Astrocyte of the hippocampus (primary cell): Measurements from ENCODE around the gene UROS.

Experiments
- DNase-seq: peaks from one replicate; pipeline ENCODE4 v3.0.0; 2011; ENCODE audit warnings: low read depth, low spot score

Gene UROS

DNA sequence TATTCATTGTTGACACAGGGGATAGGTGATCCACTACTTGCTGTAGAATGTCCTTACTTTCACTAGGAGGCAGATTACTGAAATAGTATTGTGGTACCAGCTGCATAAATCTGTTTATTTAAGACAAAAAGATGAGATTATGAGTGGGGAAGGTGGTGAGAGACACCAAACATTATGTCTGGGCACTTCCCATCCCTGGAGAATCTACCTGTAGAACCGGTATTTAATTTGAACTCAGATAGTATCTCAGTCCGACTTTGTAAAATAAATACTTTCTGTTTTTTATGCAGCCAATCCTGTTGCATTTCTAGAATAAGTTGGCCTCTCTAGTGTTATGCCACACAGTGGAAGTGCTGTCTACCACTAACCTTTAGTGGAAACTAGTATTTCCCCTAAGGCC, 13.7 kb upstream of the UROS start:
- DNase-seq = no peak

DNA sequence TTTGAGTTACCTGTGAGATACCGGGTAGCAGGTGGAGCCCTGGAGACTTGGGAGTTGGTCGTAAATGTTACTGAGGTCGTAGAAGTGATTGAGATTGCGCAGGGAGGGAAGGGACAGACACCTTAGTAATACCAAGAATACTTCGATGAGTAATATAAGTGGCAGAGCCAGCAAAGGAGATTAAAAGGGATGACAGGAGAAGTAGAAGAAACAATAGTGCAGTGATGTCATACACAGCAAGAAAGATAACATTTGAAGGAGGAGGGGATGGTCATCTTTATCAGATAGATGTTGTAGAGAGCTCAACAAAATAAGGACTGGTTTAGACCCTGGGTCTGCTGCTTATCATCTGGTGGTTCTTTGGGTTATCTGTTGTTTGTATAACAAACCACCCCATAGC, 5.3 kb upstream of the UROS start:
- DNase-seq = no peak

DNA sequence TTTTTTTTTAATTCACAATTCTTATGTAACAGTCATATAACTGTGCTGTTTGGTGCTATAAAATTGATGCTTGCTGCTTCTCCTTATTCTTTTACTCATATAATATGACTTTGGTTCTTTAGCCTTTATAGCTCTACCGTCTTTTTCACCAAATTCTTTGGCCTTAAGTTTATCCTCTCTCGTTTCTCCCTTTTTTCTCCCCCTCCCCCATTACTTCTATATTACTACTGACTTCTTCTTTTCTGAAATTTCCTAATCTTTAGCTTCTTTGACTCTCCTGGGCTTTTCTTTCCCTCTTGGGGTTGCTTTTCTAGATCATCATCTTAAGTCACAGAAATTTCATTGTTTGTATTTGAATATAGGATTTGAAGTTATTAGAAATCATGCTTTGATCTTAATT, 4.1 kb upstream of the UROS start:
- no peak for DNase-seq

DNA sequence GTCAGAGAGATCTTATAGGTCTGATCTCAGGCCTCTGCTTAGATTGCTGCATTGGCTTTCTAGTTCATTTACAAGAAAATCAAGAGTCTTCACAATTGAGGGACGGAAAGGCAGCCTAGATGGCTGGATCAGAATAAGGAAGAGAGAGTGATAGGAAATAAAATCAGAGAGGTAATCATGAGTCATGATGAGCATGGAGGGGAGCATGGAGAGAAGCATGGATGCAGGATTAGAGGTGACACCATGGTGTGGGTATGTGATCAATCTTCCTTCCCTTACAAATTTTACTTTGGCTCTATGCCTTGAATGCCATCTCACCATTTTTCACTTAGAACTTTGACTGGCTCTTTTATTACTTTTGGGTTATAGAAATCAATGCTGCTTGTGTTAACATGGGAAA, 1.7 kb upstream of the UROS start:
- DNase-seq = no peak

DNA sequence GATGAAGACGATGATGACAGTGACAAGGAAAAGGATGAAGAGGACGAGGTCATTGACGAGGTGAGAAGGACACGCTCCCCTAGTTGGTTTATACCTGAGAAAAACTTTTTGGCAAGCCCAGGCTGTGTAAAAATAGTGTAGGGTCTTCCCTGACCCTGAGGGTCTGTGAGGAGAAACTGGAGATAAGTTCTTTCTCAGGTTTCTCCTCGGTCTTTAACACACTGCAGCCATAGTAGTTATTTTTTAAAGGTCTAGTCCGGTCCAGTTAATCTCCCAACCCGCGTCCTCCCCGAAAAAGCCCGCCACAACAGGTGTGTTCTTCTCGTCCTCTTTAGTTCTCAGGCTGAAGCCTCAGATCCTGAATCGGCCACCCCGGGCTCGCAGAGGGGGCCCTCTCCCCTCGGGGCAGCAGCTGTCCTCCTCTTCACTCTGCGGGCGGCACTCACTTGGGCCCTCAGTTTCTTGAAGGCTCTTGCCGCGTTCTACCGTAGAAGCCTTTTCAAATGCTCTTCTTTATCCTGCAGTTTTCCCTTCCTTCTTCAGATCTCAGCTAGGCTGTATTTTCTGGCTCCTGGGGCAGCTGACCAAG, 699 bp upstream of the UROS start:
- DNase-seq = peak; percentile 28

DNA sequence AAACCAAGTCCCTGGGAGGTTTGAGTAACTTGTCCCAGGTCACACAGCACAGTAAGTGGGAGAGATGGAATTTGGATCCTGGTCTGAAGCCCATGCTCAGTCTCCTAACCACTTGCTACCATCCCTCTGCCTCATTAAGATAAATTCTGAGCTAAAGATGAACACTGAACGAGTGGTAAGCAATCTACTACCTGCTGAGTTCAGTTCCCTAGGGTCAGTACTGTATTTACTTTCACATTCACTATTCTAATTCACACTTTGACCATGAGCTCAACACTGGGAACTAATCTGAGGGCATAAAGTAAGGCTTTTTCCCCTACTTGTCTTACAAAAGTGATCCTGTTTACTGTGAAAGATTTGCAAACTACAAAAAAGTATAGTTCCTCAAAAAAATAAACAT, 2.4 kb downstream of the UROS start:
- DNase-seq = no peak

DNA sequence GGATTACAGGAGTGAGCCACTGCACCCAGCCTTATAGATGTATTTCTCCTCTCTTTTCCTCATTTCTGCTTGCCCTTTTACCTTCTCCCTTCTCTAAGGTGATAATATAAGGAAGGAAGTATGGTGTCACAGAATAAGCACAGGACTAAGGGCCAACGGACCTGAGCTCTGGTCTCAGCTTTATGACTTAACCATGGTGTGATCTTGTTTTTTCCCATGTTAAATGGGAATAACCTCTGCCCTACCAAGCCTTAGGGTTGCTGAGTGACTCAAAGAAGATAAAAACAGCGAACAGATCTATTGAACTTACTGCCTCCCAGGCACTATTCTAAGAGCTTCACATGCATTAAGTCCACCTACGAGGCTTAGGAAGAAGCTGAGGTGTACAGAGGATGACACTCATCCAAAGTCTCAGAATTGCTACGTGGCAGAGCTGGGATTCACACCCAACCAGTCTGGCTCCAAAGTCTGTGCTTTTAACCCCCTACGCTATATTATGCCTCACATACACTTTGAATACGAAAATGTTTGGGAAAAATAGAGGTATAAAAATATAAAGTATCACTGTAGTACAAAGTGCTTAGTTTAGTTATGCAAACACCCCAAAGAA, 5.6 kb downstream of the UROS start:
- DNase-seq = no peak

DNA sequence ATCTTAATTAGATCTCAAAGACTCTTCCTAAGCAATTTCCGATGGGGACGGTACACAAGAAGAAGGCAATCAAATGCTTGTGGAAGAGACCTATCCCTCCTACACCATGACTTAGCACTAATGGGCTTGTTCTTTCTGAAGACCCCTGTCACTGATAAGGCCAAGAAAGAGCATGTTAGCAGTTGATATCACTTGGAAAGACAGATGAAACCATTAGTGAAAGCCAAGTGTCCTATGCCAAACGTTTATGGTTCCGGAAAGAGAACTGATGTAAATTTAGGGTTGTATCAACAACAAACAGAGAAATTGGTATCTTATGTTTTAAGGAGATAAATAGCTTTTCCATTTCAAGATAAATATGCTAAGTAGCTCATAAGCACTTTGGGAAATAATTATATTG, 6.5 kb downstream of the UROS start:
- no peak for DNase-seq

DNA sequence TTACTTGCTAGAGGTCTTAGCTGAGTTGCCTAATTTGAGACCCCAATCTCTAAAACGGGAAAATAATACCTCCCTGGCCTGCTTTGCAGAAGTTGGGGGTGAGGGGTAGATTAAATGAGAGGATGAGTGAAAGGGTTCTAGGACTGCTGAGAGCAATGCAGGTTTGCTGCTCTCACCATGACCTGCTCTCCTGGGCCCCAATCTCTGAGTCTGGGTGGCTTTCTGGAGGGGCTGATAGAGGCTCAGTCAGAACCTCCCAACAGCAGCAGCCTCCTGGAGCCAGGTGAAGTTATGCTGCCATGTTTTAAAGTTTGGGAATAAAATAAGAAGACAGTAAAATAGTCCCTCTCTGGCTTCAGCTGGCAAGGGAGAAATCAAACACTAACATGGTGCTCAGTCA, 7.3 kb downstream of the UROS start:
- DNase-seq = no peak

DNA sequence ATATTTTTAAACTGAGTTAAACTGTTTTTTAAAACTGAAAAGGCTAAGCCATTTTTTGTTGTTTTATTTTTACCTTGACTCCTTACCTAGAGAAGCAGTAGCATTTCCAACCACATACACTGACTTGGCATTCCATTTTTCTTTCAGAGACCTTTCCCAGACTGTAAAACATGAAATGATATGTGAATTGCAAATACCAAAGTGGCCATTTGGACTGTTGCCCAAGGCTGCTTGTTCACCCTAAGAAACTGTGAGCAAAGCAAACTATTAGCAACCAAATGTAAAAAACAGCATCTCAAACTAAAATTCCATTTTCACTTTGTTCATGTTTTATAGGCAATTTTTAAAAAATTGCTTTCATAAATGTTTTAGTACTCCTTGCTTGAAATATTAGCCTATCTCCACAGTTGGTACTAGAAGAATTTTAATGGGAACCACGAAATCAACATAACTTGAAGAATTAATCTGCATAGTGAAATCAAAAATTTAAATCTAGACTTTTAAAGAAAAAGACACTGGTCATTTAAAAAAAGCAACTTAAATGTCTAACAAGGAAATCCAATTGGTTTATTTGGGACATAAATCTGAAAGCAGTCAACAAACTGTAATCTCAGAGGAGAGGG, 10.8 kb downstream of the UROS start:
- peak; percentile 62 for DNase-seq

DNA sequence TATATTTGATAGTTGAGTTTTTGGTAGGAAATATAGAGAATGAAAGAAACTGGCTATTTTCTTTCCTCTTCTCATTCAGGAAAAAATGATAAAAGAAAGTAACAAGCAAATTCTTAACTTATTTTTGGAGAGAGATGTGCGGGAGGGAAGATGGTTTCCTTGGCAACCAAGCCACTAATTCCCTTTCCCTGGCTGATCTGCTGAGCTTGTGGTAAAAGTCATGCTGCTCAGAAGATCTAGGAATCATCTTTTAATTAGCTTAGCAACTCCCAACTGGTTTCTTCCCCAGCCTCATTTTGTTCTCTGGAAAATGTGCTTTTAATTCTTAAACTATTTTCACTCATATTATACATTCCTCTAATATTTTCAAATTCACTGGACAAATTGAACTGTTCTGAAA, 11.8 kb downstream of the UROS start:
- no peak for DNase-seq

DNA sequence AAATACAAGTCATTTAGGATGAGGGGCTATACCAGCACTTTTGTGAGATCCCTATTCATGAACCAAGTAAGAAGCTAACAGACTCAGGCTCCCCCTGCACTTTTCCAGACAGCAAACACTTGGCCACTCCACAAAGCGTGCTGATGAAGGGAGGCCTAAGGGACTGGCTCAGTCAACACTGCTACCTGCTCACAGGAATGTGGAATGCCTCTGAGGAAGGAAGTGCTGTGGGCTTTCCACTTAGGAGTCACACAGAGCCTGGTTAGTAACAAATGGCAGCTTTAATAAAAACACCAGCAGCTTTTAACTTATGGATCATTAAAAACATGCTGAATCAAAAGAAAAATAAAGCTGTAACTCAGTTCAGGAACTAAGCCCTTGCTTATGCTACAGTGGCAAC, 15.0 kb downstream of the UROS start:
- DNase-seq = no peak

DNA sequence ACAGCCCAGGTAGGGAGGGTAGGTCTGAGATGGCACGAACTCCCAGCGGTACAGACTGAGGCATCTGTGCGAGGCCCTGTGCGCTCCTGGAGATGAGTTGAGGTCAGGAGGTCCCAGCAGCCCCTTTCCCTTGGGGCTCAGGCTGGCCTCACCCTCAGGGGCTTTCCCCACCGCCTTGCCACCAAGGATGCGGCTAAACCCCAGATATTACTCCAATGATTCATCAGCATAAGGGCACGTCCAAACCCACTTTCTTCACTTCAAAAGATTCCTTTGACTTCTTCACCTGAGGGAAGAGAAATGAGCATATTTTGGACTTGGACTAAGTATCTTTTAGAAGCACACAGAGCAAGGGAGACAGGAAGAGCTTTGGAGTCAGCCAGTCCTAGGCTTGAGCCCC, 20.3 kb downstream of the UROS start:
- DNase-seq = no peak

DNA sequence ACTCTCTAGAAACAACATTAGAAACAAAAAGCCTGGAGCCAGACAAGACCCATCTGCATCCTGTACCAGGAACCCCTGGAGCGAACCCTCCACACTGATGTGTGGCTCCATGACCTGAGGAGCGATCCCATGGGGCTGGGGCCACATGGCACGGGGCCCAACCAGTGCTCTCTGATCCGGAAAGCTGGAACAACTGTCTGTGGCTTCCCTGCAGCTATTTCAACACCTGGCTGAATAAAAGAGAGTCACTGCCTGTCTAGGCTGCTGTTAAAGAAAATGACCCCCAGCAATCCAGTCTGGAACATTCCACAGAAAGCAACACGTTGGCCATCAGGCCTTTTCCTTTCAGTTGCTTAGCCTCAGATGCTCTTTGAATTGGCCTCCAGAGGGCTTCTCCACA, 20.9 kb downstream of the UROS start:
- no peak for DNase-seq

DNA sequence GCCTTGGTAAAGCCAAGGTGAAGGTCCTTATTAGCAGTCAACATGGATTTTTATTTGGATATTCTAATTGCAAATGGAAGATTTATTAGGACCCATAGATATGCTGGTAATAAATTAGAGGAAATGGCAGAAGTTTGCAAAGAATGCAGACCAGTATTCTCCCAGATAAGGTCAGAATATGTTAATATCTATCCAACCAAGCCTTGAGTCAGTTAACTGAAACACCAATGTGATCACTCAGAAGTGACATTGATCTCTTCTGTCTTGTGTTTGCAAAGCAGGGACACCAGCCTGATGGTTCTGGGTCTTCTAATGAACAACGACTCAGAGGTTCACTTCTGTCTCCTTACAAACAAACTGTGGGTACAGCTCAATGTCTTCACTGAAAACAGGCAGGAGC, 21.5 kb downstream of the UROS start:
- DNase-seq = no peak

DNA sequence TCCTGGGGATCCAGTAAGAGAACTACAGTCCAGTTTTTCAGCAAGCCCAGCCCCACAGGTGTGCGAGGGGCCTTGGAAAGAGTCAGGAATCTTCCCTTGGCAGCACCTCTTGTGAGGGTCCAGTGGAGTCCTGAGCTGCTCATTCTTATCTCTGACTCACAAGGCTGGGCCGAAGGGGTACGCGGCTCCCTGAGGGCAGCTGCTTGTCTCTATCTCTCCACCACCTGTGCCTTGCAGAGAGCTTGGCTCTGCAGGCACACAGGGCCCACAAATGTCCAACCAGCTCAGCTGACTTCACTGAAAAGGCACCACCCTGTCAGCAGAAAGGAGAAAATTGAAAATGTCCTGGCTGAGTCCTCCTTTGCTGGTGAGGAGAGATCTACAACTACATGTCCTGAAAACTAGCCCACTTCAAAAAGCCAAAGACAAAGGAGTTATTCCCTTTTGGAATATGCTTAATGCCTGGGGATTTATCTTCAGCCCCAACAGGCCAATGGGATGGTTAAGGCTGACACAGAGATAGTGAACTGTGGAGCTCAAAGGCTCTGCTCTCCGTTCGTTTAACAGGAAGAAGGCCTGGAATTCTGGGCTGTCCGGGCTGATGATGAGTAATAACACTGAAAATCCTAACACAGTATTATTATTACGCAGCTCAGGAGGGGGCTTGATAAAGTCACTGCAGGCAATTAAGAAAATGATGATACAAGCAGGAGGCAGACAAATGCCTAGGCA, 23.4 kb downstream of the UROS start:
- no peak for DNase-seq

DNA sequence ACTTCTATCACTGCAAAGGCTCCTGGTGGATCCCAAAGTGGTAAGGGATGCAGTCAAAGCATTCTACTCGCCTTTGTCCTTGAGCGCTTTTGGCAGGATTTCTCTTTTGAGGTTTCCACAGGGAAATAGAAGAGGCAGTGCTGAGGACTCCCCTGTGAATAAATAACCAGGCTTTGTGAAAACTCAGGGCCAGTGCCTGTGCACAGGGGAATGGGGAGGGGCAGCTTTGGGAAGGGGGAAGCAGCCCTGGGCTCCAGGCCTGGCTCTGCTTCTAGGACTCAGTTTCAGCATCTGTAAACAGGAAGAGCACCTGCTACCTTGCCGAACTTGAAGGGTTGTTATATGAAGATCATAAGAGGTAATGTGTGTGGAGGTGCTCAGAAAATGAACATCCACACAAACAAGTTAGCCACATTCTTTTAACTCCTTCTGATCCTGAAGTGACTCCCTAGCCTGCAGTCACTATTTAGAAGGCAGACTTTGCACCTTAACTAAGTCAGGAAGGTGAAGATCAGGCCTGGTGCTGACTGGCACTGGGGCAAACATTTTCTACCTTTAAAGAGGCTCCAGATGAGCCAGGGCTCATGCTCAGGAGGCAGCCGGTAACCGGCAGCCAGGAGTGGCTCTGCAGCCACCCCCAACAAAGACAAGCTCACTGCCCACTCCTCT, 24.9 kb downstream of the UROS start:
- no peak for DNase-seq

DNA sequence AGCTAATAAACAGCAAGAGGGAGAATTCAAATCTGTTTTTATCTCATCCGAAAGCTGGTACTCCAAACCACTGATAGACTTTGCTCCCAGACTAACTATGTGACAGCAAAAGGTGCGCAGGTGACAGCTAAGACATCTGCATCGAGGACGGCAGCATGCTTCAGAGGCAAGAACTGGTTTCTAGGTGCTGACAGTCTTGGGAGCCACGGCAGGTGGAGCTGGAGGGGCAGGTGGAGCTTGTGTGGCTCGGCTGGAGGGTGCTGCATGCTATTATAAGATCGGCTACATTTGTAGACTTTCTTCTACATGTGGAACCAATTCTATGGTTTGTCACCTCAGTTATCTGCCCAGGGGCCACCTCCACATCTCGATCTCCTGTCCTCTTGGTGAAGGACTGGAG, 25.6 kb downstream of the UROS start:
- no peak for DNase-seq

DNA sequence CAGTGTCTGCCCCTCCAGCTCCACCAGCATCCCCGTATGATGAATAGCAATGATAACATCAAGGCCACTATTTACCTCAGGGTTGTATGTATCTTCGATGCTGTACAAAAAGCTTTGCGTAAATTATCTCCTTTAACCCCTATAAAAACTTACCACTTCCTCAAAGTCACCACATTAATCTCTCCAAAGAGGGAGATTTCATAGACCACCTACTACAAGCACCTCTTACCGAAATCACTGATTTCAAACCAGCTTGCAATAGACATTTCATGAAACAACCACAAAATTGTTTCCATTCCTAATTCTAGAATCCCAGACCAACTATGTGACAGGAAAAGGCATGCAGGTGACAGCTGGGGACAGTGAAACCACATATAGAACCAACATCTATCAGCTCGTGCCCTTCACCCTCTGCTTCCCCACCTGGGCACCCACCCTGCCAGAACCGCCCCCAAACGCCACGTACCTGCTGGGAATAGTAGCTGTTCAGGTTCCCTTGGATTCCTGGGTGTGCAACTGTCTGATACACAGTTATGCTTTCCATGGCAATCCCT, 27.3 kb downstream of the UROS start:
- no peak for DNase-seq

DNA sequence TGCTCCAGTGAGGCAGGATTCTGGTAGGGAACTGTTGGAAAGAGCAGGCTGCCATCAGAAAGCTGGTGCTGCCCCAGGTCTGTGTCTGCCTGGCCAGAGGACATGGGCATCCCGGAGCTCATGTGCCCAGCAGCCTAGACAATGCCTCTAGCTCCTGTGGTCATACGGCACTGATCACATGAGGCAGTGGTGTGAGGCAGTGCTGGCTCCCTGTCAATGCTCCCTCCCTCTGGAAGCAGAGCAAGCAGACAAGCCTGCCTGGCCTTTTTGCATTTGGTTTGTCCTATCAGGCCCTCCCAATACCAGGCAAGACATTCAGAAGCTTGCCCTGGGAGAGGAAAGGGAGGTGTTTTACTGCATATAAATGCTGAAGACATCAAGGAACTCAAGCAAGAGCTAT, 27.9 kb downstream of the UROS start:
- DNase-seq = peak; percentile 12

DNA sequence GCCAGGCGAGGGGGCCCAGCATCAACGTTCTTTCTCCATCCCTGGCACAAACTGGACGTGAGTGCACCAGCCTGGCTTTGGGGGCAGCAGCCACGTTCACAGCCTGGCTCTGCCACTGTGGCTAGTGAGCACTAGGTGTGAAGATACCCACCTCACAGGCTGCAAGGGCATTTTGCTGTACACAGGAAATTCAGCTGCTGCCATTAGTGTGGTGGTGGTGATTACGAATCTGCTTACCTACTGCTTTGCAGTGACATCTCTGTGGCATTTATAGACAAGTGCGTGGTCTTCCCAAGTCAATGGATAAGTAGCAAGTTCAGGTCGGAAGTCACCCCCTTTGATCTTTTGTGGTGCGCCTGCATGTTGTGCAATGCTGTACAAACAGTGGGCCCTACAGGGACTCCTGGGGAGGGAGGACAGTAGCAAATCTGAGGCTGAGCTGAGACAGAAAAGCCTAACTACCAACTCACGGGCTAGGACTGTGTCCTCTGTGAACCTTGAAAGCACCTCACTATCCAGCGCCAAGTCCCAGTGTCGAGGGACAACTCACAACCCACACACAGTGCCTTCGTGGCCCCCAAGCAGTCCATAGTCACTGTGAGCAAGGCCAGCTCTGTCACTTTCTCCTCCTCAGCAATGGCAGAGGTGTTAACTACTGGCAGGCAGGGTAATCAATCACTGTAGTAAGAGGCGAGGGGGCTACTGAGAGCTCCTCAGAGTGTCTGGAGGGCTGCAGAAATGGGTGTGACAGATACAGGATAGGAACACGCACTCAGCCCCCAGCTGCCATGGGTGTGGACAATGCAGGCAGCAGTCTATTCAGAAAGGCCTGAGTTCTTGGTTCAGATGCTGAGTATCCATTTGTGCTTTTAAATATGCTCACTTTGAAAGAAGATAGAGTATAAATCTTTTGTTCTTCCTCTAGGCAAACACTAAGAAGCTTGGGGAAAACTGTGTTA, 30.4 kb downstream of the UROS start:
- DNase-seq = no peak
